Epithelial cell of esophagus (primary cell): ENCODE data around the gene ITIH1.
A peak's percentile ranks its signal among the peaks of the same experiment; 100 is the strongest.

ENCODE experiments used
- DNase-seq: peaks from one replicate; pipeline ENCODE4 v3.0.0; 2010; ENCODE audit warnings: low read depth
- H3K4me3 ChIP-seq: 2 replicates; pipeline ENCODE4 v1.5.1; 2011; ENCODE audit warnings: mild to moderate bottlenecking, low read length, control low read depth
- TF ChIP-seq, protein P1 (sequence below): IDR thresholded peaks from 2 replicates; pipeline ENCODE4 v1.5.1; 2011; ENCODE audit warnings: low read depth, mild to moderate bottlenecking, low read length, control low read depth, inconsistent platforms; ENCODE audit not compliant: insufficient read depth; ENCODE audit errors: missing control alignments

The ITIH1 gene

DNA sequence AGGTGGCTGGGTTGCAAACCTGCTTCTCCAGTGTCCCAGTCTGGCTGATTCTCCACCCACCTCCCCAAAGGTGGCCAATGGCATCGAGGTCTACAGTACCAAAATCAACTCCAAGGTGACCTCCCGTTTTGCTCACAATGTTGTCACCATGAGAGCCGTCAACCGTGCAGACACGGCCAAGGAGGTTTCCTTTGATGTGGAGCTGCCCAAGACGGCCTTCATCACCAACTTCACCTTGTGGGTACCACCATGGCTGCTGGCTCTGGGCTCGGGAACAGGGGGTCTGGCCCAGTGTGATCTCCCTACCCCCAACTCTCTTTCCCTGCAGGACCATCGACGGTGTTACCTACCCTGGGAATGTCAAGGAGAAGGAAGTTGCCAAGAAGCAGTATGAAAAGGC, 19.0 kb downstream of the ITIH1 start:
- DNase-seq, result no peak
- TF ChIP-seq, protein P1, sequence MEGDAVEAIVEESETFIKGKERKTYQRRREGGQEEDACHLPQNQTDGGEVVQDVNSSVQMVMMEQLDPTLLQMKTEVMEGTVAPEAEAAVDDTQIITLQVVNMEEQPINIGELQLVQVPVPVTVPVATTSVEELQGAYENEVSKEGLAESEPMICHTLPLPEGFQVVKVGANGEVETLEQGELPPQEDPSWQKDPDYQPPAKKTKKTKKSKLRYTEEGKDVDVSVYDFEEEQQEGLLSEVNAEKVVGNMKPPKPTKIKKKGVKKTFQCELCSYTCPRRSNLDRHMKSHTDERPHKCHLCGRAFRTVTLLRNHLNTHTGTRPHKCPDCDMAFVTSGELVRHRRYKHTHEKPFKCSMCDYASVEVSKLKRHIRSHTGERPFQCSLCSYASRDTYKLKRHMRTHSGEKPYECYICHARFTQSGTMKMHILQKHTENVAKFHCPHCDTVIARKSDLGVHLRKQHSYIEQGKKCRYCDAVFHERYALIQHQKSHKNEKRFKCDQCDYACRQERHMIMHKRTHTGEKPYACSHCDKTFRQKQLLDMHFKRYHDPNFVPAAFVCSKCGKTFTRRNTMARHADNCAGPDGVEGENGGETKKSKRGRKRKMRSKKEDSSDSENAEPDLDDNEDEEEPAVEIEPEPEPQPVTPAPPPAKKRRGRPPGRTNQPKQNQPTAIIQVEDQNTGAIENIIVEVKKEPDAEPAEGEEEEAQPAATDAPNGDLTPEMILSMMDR, result no peak
- no peak overlapping the region for H3K4me3 ChIP-seq

DNA sequence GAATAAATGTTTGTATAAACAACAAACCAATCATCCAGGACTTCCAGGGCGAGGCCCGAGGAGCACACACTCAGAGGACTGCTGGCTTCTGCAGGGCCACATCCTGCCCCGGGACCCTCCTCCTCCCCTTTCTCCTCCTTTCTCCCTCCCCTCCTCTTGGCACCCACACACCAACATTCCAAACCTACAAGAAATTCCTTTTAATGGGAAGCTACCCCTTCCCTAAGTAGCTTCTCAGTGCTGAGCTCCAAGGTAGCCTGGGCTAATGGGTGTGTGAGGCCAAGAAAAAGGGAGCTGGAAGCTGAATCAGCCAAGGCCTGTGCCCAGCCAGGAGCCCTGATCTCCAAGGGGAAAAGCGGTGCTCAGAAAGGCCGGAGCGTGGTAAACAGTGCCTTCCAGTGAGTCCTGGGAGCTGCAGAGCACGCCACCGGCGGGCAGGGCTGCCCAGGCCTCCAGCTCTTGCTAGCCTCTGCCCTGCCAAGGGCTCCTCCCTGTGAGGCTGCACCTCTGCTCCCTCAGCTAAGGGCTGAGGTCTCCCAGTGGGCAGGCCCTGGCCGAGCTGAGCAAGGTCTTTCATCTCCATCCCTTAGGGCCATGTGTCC, 21.1 kb downstream of the ITIH1 start:
- H3K4me3 ChIP-seq, result no peak overlapping the region
- no peak for DNase-seq
- TF ChIP-seq, protein P1, result no peak

DNA sequence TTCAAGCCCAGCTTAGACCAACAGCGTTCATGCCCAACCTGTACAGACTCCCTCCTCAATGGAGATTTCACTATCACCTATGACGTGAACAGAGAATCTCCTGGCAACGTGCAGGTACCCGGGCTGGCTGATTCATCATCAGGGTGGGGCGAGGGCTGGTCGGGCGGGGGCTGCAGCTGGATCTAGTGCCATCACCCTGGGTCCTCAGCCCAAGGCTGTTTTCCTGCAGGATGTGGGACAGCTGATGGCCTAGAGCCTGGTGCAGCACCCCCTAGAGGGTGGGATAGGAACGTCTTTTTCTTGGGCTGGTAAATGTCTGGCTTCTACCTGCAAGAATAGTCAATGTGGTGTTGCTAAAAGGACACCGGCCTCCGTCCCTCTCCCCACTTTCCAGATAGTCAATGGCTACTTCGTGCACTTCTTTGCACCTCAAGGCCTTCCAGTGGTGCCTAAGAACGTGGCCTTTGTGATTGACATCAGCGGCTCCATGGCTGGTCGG, 21.6 kb downstream of the ITIH1 start:
- TF ChIP-seq, protein P1, result peak; percentile 57
- DNase-seq, result peak; percentile 79

DNA sequence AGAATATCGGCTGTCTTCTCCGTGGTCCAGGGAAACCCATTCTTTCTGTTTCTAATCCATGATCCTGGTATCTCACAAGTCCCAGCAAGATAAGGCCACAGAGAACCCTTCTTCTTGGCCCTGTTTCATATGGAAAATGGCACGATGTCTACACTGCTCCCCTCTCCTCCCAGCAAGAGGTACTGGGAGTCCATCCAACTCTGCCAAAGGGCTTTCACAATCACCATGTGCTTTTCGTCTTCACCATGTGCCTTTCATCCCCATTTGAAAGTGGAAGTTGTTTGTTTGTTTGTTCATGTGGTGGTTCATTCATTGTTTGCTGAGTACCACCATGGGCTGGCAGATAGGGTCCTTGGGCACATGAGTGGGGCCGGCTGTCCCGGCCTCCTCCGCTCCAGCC, 22.7 kb downstream of the ITIH1 start:
- DNase-seq, result no peak
- H3K4me3 ChIP-seq, result no peak overlapping the region
- TF ChIP-seq, protein P1, result no peak

More for the DNA sequence above, 21.6 kb downstream of the ITIH1 start:
- H3K4me3 ChIP-seq, result no peak overlapping the region

DNA sequence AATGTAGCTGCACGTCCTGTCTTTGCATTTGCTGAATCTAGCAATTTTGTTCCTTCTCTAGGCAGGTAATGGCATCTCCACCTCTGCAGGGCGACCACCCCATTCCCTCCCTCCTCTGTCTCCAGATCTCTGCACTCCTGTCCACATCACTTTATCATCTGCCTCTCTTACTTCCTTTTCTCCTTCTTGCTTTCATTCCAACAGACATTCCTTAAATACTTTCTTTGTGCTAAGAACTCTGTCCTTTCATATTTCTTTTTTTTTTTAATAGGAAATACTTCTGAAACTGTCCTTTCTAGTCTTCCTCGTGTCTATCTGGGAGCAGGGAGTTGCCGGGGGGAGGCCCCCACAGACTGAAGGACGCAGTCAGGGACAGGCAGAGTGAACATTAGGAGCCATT, 24.4 kb downstream of the ITIH1 start:
- DNase-seq, result no peak
- TF ChIP-seq, protein P1, result no peak
- no peak overlapping the region for H3K4me3 ChIP-seq

DNA sequence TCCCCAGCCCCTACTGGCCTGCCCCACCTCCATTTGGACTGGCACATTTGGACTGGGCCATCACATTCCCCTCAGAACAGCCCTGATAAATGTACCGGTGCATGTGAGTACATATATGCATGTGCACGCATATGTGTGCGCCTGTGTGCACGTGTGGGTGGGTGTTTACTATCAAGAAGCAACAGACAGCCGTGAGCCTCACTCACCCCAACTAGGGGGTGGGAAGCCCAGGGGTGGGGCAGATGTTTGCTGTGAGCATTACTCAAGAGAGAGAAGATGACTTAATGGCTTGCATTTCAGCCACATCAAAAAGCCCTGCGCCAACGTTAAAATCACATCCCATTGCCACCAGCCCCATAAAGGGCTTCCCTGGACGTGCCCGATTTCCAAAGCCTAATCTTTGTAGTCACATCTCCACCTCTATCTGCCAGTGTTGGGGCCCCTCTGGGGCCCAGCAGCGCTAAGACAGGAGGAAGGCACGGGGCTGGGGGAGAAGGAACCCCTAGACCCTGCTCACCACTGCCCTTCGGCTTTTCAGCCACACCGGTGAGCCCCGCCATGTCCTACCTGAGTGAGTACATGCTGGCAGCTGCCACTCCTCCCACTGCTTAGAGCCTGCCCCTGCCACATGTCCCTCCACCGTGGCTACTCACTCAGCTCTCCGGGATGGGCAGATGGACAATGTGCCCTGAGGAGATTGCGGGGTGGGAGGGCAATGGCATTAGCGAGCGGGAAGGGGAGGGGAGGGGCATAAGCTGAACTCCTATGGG, 28.1 kb downstream of the ITIH1 start:
- DNase-seq, result no peak

More for the DNA sequence above, 28.1 kb downstream of the ITIH1 start:
- H3K4me3 ChIP-seq, result no peak overlapping the region
- TF ChIP-seq, protein P1, result no peak
